ENCODE results near the gene E2F8. TPM values are rescaled to one million over a fixed set of nuclear protein-coding genes. Genes with fewer than 3 reads are reported as not detected.

Gene E2F8
- total and polyA plus RNA-seq, 10 of the 15 experiments (the other 5 are each of a cell fraction or from before 2014, with no cell fraction given), result 8.8 to 28.1 (median 18.5) TPM

DNA sequence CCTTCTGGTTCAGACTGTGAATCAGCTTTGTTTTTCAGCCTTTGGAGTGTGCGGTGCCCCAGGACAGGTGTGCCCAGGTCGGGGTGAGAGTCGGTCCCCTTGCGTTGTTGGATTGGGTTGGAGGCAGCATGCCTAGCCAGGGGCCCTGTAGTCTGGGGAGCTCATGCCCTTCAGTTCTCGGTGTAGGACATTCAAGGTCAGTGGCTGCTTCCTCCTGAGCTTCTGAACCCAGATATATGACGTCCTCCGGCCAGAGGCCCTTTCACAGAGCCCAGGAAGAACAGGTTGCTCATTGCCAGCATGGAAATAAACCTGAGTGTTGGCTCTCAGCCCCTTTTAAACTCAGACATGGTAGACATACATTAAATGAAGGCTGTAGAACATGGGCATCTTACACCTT lies 41.7 kb downstream of the E2F8 start (continued):
- TF ChIP-seq, protein P1, sequence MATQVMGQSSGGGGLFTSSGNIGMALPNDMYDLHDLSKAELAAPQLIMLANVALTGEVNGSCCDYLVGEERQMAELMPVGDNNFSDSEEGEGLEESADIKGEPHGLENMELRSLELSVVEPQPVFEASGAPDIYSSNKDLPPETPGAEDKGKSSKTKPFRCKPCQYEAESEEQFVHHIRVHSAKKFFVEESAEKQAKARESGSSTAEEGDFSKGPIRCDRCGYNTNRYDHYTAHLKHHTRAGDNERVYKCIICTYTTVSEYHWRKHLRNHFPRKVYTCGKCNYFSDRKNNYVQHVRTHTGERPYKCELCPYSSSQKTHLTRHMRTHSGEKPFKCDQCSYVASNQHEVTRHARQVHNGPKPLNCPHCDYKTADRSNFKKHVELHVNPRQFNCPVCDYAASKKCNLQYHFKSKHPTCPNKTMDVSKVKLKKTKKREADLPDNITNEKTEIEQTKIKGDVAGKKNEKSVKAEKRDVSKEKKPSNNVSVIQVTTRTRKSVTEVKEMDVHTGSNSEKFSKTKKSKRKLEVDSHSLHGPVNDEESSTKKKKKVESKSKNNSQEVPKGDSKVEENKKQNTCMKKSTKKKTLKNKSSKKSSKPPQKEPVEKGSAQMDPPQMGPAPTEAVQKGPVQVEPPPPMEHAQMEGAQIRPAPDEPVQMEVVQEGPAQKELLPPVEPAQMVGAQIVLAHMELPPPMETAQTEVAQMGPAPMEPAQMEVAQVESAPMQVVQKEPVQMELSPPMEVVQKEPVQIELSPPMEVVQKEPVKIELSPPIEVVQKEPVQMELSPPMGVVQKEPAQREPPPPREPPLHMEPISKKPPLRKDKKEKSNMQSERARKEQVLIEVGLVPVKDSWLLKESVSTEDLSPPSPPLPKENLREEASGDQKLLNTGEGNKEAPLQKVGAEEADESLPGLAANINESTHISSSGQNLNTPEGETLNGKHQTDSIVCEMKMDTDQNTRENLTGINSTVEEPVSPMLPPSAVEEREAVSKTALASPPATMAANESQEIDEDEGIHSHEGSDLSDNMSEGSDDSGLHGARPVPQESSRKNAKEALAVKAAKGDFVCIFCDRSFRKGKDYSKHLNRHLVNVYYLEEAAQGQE (IDR thresholded peaks at IDR 0.05; ENCODE audit: low read depth, low read length), result no peak
- TF ChIP-seq CREB1 (IDR thresholded peaks at IDR 0.05; ENCODE audit: low read depth) (no peak), CBX5 (IDR thresholded peaks at IDR 0.05; ENCODE audit: low read depth) (no peak), POLR2AphosphoS2 (IDR thresholded peaks at IDR 0.05; ENCODE audit: low read depth, low read length) (no peak), ZNF274 (IDR thresholded peaks at IDR 0.05; ENCODE audit: insufficient read depth, insufficient read length) (no peak), STAT1 (conservative IDR thresholded peaks at IDR 0.05) (no peak), SPI1 (IDR thresholded peaks at IDR 0.05; ENCODE audit: borderline replicate concordance, insufficient read depth, low read depth, low read length) (no peak)

DNA sequence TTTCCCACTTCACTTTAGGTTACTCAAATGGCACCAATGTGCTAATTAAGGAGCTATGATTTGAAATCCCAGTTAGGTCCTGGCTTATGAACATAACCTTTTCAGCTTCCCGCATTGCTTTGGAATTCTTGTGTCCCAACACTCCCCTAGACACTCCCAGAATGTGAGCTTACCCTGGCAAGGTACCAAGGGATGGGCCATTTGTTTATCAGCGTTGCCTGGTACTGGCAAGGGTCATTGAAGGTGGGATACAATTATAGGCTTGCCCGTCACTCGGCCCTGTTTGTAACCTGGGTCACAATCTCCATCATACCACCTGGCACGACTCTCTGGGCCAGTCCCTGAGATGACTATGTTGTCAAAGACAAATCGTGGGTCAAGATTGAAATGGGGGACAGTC lies 44.3 kb downstream of the E2F8 start:
- no peak overlapping the region for H3K9ac ChIP-seq (ENCODE audit: control insufficient read depth, insufficient read depth, low read length)
- ATAC-seq (no peak), FAIRE-seq (no peak), DNase-seq (ENCODE audit: low read depth, low spot score) (no peak)
- H2AFZ ChIP-seq (ENCODE audit: control insufficient read depth, low read depth, low read length), result no peak overlapping the region
- CTCF ChIA-PET, result interaction anchor here (1.2 kb wide), 1 partner anchor 120 kb away, joined by 4 read pairs; no protein-coding TSS in a partner anchor
- H3K9me3 ChIP-seq (replicated peaks; ENCODE audit: control insufficient read depth, insufficient read depth, low read length), result no peaks in the 10 kb centered on the region
- RAD21 ChIA-PET (ENCODE audit: unreplicated experiment), result no interaction called here
- no peaks in the 10 kb centered on the region for H3K36me3 ChIP-seq (ENCODE audit: control insufficient read depth in 2 of 2, insufficient read depth in 2 of 2, low read length in 1 of 2)
- no peaks in the 10 kb centered on the region for H4K20me1 ChIP-seq (ENCODE audit: control insufficient read depth, insufficient read depth)
- no peak overlapping the region for H3K27ac ChIP-seq (ENCODE audit: control insufficient read depth, insufficient read depth)
- no peaks in the 10 kb centered on the region for H3K4me1 ChIP-seq (ENCODE audit: control insufficient read depth, insufficient read depth, low read length)
- SMC1A ChIA-PET (ENCODE audit: uncharacterized antibody, unreplicated experiment), result no interaction called here
- no peaks in the 10 kb centered on the region for H3K79me2 ChIP-seq (ENCODE audit: control insufficient read depth, insufficient read depth, low read length)
- H3K27me3 ChIP-seq (replicated peaks in 1 of 2; ENCODE audit: control insufficient read depth in 2 of 2, insufficient read depth in 2 of 2, low read length in 1 of 2), result no peaks in the 10 kb centered on the region
- 44% methylated on average over 6 of the region's 6 CpGs for WGBS (ENCODE audit: insufficient coverage, insufficient replicate concordance, low lambda C conversion rate, missing lambda C conversion rate)
- POLR2A ChIA-PET, result no interaction called here
- no peak overlapping the region for H3K4me3 ChIP-seq
- no peak overlapping the region for H3K4me2 ChIP-seq (ENCODE audit: control insufficient read depth, insufficient read depth)
- BruUV-seq (replicated peaks), result no TSS peak
- intact Hi-C loops (cut with micrococcal nuclease; ENCODE audit: unreplicated experiment) (no loop called here), in situ Hi-C loops (cut with MboI) (no loop called here)
- no peak for TF ChIP-seq NFYB (IDR thresholded peaks at IDR 0.05; ENCODE audit: insufficient read depth, low read depth, low read length)
- TF ChIP-seq BCL11A (IDR thresholded peaks at IDR 0.05; ENCODE audit: low read depth, low read length), result no peak
- TF ChIP-seq CREB1 (IDR thresholded peaks at IDR 0.05; ENCODE audit: low read depth), result no peak
- TF ChIP-seq, protein P2, sequence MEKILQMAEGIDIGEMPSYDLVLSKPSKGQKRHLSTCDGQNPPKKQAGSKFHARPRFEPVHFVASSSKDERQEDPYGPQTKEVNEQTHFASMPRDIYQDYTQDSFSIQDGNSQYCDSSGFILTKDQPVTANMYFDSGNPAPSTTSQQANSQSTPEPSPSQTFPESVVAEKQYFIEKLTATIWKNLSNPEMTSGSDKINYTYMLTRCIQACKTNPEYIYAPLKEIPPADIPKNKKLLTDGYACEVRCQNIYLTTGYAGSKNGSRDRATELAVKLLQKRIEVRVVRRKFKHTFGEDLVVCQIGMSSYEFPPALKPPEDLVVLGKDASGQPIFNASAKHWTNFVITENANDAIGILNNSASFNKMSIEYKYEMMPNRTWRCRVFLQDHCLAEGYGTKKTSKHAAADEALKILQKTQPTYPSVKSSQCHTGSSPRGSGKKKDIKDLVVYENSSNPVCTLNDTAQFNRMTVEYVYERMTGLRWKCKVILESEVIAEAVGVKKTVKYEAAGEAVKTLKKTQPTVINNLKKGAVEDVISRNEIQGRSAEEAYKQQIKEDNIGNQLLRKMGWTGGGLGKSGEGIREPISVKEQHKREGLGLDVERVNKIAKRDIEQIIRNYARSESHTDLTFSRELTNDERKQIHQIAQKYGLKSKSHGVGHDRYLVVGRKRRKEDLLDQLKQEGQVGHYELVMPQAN (conservative IDR thresholded peaks at IDR 0.05), result no peak
- TF ChIP-seq RFX5 (IDR thresholded peaks at IDR 0.05; ENCODE audit: low read depth, low read length), result no peak
- no peak for TF ChIP-seq JUNB (IDR thresholded peaks at IDR 0.05)
- no peak for TF ChIP-seq TAF1 (IDR thresholded peaks at IDR 0.05; ENCODE audit: borderline replicate concordance, low read depth, low read length)
- no peak for TF ChIP-seq ZNF384 (IDR thresholded peaks at IDR 0.05; ENCODE audit: borderline replicate concordance, low read depth, low read length)
- no peak for TF ChIP-seq NRF1 (conservative IDR thresholded peaks at IDR 0.05; ENCODE audit: low read depth, low read length)
- no peak for TF ChIP-seq RB1 (IDR thresholded peaks at IDR 0.05; ENCODE audit: borderline replicate concordance)
- TF ChIP-seq, protein P3, sequence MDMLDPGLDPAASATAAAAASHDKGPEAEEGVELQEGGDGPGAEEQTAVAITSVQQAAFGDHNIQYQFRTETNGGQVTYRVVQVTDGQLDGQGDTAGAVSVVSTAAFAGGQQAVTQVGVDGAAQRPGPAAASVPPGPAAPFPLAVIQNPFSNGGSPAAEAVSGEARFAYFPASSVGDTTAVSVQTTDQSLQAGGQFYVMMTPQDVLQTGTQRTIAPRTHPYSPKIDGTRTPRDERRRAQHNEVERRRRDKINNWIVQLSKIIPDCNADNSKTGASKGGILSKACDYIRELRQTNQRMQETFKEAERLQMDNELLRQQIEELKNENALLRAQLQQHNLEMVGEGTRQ (IDR thresholded peaks at IDR 0.05; ENCODE audit: borderline replicate concordance, low read depth, low read length), result no peak
- no peak for TF ChIP-seq TCF3 (IDR thresholded peaks at IDR 0.05; ENCODE audit: borderline replicate concordance, insufficient read depth, low read depth, low read length)
